Endothelial cell of umbilical vein (primary cell): ENCODE measurements around the gene COPS2. TPM values are rescaled to one million over a fixed set of nuclear protein-coding genes. Genes with fewer than 3 reads are reported as not detected.

Source experiments
- BruUV-seq: library from RNA; stranded (reverse); fragments of 400-500 nt; replicated peaks from 2 replicates; lab custom pipeline; 2021; lab: Mats Ljungman, UMichigan
- CTCF ChIA-PET: fragments of 300-600, 350-600 bp; sonication (Branson Sonifier 250); formaldehyde crosslinking; loops from one replicate; lab custom pipeline; 2021; ENCODE audit warnings: antibody characterized with exemption, inconsistent platforms; lab: Charles Lee
- POLR2A ChIA-PET: fragments of 300-600, 350-600 bp; sonication (Branson Sonifier 250); formaldehyde crosslinking; loops from one replicate; lab custom pipeline; 2021; ENCODE audit warnings: antibody characterized with exemption, inconsistent platforms; lab: Charles Lee
- DNase-seq: peaks from one replicate; pipeline ENCODE4 v3.0.0-alpha.2; 2011; ENCODE audit warnings: low read depth, low spot score
- FAIRE-seq: peaks from 2 replicates; lab custom pipeline; 2011; peaks lifted over from hg19 to GRCh38; lab: Jason Lieb, UNC
- H2AFZ ChIP-seq: 2 replicates; pipeline ENCODE4 v1.6.0; 2012; ENCODE audit warnings: low read depth, low read length, control low read depth, inconsistent platforms
- H3K27ac ChIP-seq: 2 replicates; pipeline ENCODE4 v1.5.1; 2011; ENCODE audit warnings: low read depth, mild to moderate bottlenecking, control low read depth, low read length, moderate library complexity; ENCODE audit not compliant: insufficient read depth
- H3K27me3 ChIP-seq, 2 experiments: 2 replicates each; pipeline versions ENCODE4 v1.6.0 to v1.6.1; 2011; ENCODE audit warnings: low read length in 2 of 2, mixed read lengths in 1 of 2; ENCODE audit not compliant: control insufficient read depth in 2 of 2, insufficient read depth in 2 of 2
- H3K36me3 ChIP-seq, 2 experiments: 2 replicates in 1 of 2; 3 replicates in 1 of 2; pipeline ENCODE4 v1.5.1; 2011; ENCODE audit warnings: low read length in 2 of 2, mild to moderate bottlenecking in 1 of 2, moderate library complexity in 1 of 2; ENCODE audit not compliant: control insufficient read depth in 2 of 2, insufficient read depth in 2 of 2; ENCODE audit errors: extremely low read depth in 1 of 2
- H3K4me1 ChIP-seq: 3 replicates; pipeline ENCODE4 v1.5.1; 2011; ENCODE audit warnings: mild to moderate bottlenecking, low read length; ENCODE audit not compliant: control insufficient read depth, insufficient read depth; ENCODE audit errors: extremely low read depth
- H3K4me2 ChIP-seq: 2 replicates; pipeline ENCODE4 v1.6.1; 2011; ENCODE audit warnings: low read length, control low read depth, mixed read lengths; ENCODE audit not compliant: insufficient read depth
- H3K4me3 ChIP-seq, 3 experiments: fragments of 200-600 bp in 1 of 3; sonication (generic), shearing (Covaris generic) in 1 of 3; replicated peaks in 1 of 3; 2 replicates each; pipeline ENCODE4 v1.5.1; 2011 to 2016; ENCODE audit warnings: control low read depth in 3 of 3, low read length in 3 of 3, mild to moderate bottlenecking in 2 of 3, inconsistent platforms in 1 of 3, low read depth in 1 of 3, moderate library complexity in 1 of 3; ENCODE audit not compliant: insufficient read depth in 1 of 3
- H3K79me2 ChIP-seq: 2 replicates; pipeline ENCODE4 v1.6.0; 2012; ENCODE audit warnings: low read length, inconsistent platforms; ENCODE audit not compliant: control insufficient read depth, insufficient read depth
- H3K9ac ChIP-seq: replicated peaks from 2 replicates; pipeline ENCODE3; 2011; ENCODE audit warnings: low read length, control low read depth; ENCODE audit not compliant: insufficient read depth; ENCODE audit errors: extremely low read depth
- H3K9me1 ChIP-seq: replicated peaks from 3 replicates; pipeline ENCODE4 v1.6.0; 2011; ENCODE audit warnings: mild to moderate bottlenecking, low read length; ENCODE audit not compliant: control insufficient read depth, insufficient read depth; ENCODE audit errors: extremely low read depth
- H3K9me3 ChIP-seq: replicated peaks from 2 replicates; pipeline ENCODE4 v1.5.1; 2012; ENCODE audit warnings: low read length, inconsistent platforms; ENCODE audit not compliant: control insufficient read depth, insufficient read depth
- H4K20me1 ChIP-seq: replicated peaks from 2 replicates; pipeline ENCODE3; 2011; ENCODE audit warnings: mild to moderate bottlenecking, low read length; ENCODE audit not compliant: control insufficient read depth, insufficient read depth; ENCODE audit errors: extremely low read depth
- CTCF ChIP-seq, 2 donors: IDR thresholded peaks; 1 replicate in 1 of 2; 2 replicates in 1 of 2; pipeline ENCODE4 v1.5.1; 2011; ENCODE audit warnings: low read length in 2 of 2, mild to moderate bottlenecking in 2 of 2, moderate library complexity in 2 of 2, control low read depth in 1 of 2, inconsistent platforms in 1 of 2, low read depth in 1 of 2; ENCODE audit not compliant: insufficient read depth in 1 of 2; ENCODE audit errors: extremely low read depth in 1 of 2
- FOS ChIP-seq: IDR thresholded peaks from 2 replicates; pipeline ENCODE4 v1.6.1; 2011; ENCODE audit warnings: mild to moderate bottlenecking, low read length, moderate library complexity, borderline replicate concordance; ENCODE audit not compliant: insufficient read depth
- GATA2 ChIP-seq: IDR thresholded peaks from 2 replicates; pipeline ENCODE4 v1.7.0; 2011; ENCODE audit warnings: low read depth, mild to moderate bottlenecking, moderate library complexity, mixed read lengths, low read length; ENCODE audit not compliant: insufficient read length, insufficient read depth
- JUN ChIP-seq: IDR thresholded peaks from 2 replicates; pipeline ENCODE4 v1.6.1; 2011; ENCODE audit warnings: borderline replicate concordance, low read depth; ENCODE audit not compliant: insufficient read length, insufficient read depth
- MYC ChIP-seq: IDR thresholded peaks from one replicate; pipeline ENCODE4 v1.6.1; 2011; ENCODE audit warnings: mild to moderate bottlenecking, low read depth, low read length
- POLR2A ChIP-seq: IDR thresholded peaks from 2 replicates; pipeline ENCODE4 v1.6.1; 2012; ENCODE audit warnings: low read depth, mild to moderate bottlenecking, control low read depth, low read length
- POLR2AphosphoS5 ChIP-seq: IDR thresholded peaks from 2 replicates; pipeline ENCODE4 v1.6.1; 2012; ENCODE audit warnings: low read depth, mild to moderate bottlenecking, control low read depth, low read length, moderate library complexity; ENCODE audit not compliant: insufficient read depth
- dilution Hi-C: fragments of 300-500 bp; cut with MboI; formaldehyde crosslinking; loops from one replicate; pipeline ENCODE4 v1.15.0; 2019; ENCODE audit warnings: low sequenced_read_pairs; ENCODE audit not compliant: extremely low pct_ligation_motif_present
- intact Hi-C: fragments of 100-400 bp; cut with micrococcal nuclease; formaldehyde crosslinking; loops from one replicate; pipeline ENCODE4 v1.10.0; 2022
- polyA plus RNA-seq, 4 experiments: library from polyadenylated mRNA; depleted of rRNA in 3 of 4; stranded (reverse) in 3 of 4; unstranded in 1 of 4; fragments of >200 nt; gene quantifications; 2 replicates each; pipeline versions ENCODE4 v1.2.1 to v1.2.3, GENCODE V29; 2011 to 2012; ENCODE audit warnings: missing spikeins in 1 of 4
- total RNA-seq: library from RNA; stranded (reverse); gene quantifications from 2 replicates; pipeline ENCODE4 v1.2.3, GENCODE V29; 2021

COPS2 gene
- total and polyA plus RNA-seq, 2 donors (not counting 3 experiments of a cell fraction or from before 2014, with no cell fraction given), result 20.2 to 79.3 TPM

- Histone ChIP-seq H3K27ac (no peak overlapping the region), H3K9ac (no peak overlapping the region), H3K4me2 (no peak overlapping the region), H3K27me3 (no peaks in the 10 kb centered on the region), H4K20me1 (no peaks in the 10 kb centered on the region), H3K4me3 (no peak overlapping the region), H2AFZ (no peak overlapping the region), H3K9me3 (no peaks in the 10 kb centered on the region), H3K4me1 (peaks cover 26% of the 10 kb centered on the region), H3K9me1 (no peaks in the 10 kb centered on the region), H3K79me2 (peaks cover 7% of the 10 kb centered on the region), H3K36me3 (peaks cover 3 to 26% of the 10 kb centered on the region in 2 experiments)
- POLR2A ChIA-PET, result no interaction called here
- DNase-seq (no peak), FAIRE-seq (no peak)
- intact Hi-C loops (no loop called here), dilution Hi-C loops (no loop called here)
- CTCF ChIA-PET, result interaction anchor here (1.6 to 2.3 kb wide), 3 partner anchors 9 to 15 kb away, joined by 4 to 17 read pairs (median 5); no protein-coding TSS in a partner anchor
- BruUV-seq, result no TSS peak
- TF ChIP-seq POLR2AphosphoS5 (no peak), MYC (no peak), CTCF (IDR thresholded peaks at IDR 0.05; ENCODE audit: extremely low read depth in 1 of 2, insufficient read depth in 1 of 2, low read depth in 1 of 2, low read length in 2 of 2) (no peak), GATA2 (no peak), POLR2A (no peak), JUN (no peak), FOS (no peak)
These were observed 24.0 kb downstream of the COPS2 start for GRCh38 chr15:49131403-49131802.
